GM10248 (cell line): ENCODE measurements around the gene LCMT1.
"Not testable (repeated sequence)": the region's sequence is repeated elsewhere in the genome, so short reads cannot be mapped to it uniquely, and the experiment has no call there.

ENCODE experiments used
- CTCF ChIA-PET: fragments of 300-600 bp; sonication (Branson Sonifier 250); formaldehyde crosslinking; extraction: SDS; loops from one replicate; lab custom pipeline; 2021; ENCODE audit warnings: antibody characterized with exemption; lab: Yijun Ruan, JAX
- POLR2A ChIA-PET: fragments of 350-650 bp; sonication (Branson Sonifier 250); formaldehyde crosslinking; extraction: SDS; loops from one replicate; lab custom pipeline; 2020; ENCODE audit warnings: antibody characterized with exemption; lab: Yijun Ruan, JAX
- DNase-seq: peaks from one replicate; pipeline ENCODE4 v3.0.0; 2012; ENCODE audit errors: extremely low spot score
- CTCF ChIP-seq: IDR thresholded peaks from 2 replicates; pipeline ENCODE4 v1.5.1; 2012; ENCODE audit warnings: mild to moderate bottlenecking, low read depth; ENCODE audit errors: extremely low read depth, missing control alignments, control extremely low read depth

Gene LCMT1

DNA sequence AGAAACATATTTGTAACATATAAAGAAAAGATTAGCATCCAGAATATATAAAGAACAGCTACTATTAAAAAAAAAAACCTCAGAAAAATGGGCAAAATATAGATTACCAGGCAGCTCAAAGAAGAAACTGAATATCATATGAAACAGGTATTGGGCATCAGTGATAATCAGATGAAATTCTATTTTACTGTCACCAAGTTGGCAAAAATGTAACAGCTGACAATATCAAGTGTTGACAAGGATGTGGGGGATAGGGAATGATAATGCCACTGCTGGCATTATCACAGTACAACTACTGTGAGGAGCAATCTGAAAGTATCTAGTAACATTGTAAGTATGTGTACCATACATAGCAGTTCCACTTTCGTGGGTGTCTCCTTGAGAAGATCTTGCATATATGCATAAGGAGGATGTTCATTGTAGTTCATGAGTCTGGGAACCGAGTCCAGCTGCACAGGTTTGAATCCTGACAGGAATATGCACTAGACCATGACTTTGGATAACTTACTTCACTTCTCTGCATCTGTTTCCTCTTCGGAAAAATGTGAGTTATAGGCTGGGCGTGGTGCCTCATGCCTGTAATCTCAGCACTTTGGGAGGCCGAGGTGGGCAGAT lies 50.3 kb downstream of the LCMT1 start:
- POLR2A ChIA-PET = no interaction called here
- DNase-seq = no peak
- CTCF ChIA-PET = no interaction called here
- no peak for TF ChIP-seq CTCF

- DNase-seq = no peak
- ChIA-PET POLR2A (no interaction called here), CTCF (interaction anchor here (1.0 to 1.5 kb wide), 3 partner anchors 13 to 60 kb away, joined by 3 to 6 read pairs (median 3); no protein-coding TSS in a partner anchor)
- no peak for TF ChIP-seq CTCF
These were observed 52.1 kb downstream of the LCMT1 start for GRCh38 chr16:25163683-25164082.

DNA sequence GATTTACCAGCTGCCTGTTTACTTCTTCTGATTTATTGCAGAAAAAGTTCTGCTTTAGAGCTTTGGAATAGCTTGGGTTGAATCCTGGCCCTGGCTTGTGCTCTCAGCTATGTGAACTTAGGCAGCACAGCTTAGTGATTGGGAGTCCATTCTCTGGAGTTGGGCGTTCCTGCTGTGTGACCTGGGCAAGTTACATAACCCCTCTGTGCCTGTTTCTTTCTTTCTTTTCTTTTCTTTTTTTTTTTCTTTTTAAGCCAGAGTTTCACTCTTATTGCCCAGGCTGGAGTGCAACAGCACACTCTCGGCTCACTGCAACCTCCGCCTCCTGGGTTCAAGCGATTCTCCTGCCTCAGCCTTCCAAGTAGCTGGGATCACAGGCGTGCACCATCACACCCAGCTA lies 53.7 kb downstream of the LCMT1 start:
- POLR2A ChIA-PET = no interaction called here
- CTCF ChIA-PET = no interaction called here
- TF ChIP-seq CTCF = no peak
- no peak for DNase-seq

DNA sequence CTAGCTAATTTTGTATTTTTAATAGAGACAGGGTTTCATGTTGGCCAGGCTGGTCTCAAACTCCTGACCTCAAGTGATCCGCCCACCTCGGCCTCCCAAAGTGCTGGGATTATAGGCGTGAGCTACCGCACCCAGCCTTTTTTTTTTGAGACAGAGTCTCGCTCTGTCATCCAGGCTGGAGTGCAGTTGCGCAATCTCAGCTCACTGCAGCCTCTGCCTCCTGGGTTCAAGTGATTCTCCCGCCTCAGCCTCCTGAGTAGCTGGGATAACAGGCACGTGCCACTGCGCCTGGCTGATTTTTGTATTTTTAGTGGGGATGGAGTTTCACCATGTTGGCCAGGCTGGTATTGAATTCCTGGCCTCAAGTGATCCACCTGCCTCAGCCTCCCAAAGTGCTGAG lies 56.4 kb downstream of the LCMT1 start:
- CTCF ChIA-PET, POLR2A ChIA-PET, DNase-seq: not testable (repeated sequence)

GRCh38 chr16:25171390-25171789 lies 59.8 kb downstream of the LCMT1 start:
- DNase-seq = no peak
- POLR2A ChIA-PET = no interaction called here
- TF ChIP-seq CTCF = no peak
- CTCF ChIA-PET = no interaction called here

DNA sequence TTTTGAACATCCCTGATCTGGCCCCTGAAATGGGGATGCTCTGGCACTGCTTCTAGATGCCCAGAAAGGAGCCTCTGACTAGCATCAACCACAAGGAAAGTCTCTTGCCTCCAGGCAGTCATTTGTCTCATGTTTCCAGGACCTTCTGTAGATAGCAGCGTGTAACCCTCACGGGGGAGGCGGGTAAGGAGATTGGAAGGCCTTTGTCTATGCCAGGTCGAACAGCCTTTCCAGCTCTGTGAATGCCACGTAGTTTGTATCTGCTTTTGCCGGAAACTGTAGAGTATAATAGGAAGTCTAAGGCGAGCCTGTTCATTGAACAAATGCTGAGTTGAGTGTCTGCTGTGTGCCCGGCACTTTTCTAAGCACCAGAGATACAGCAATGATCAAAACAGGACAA lies 61.3 kb downstream of the LCMT1 start:
- no peak for TF ChIP-seq CTCF
- POLR2A ChIA-PET = interaction anchor here (0.6 kb wide), 1 partner anchor 9 kb away, joined by 6 read pairs; no protein-coding TSS in a partner anchor
- CTCF ChIA-PET = no interaction called here
- no peak for DNase-seq

DNA sequence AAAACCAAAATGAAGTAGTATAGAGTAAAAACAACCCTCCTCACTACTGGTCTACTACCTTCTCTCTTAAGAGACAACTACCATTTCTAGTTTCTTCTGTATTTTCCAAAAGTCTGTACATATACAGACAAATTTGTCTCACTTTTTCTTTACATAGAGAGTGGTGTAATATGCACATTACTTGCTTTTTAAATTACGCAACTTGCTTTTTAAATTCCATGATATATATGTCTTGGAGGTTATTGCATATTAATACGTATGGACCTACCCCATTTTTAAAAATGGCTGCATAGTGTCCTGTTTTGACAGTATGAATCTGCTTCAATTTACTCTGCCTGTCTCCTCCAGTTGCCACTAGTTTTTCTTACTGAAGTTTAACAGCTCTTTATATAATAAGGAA lies 62.7 kb downstream of the LCMT1 start:
- TF ChIP-seq CTCF = no peak
- no peak for DNase-seq
- POLR2A ChIA-PET = no interaction called here
- CTCF ChIA-PET = interaction anchor here (1.2 kb wide), 1 partner anchor 51 kb away, joined by 4 read pairs; no protein-coding TSS in a partner anchor
